ENCODE data around the gene CBX2.
"Not testable (repeated sequence)": the region's sequence is repeated elsewhere in the genome, so short reads cannot be mapped to it uniquely, and the experiment has no call there.

Gene CBX2

DNA sequence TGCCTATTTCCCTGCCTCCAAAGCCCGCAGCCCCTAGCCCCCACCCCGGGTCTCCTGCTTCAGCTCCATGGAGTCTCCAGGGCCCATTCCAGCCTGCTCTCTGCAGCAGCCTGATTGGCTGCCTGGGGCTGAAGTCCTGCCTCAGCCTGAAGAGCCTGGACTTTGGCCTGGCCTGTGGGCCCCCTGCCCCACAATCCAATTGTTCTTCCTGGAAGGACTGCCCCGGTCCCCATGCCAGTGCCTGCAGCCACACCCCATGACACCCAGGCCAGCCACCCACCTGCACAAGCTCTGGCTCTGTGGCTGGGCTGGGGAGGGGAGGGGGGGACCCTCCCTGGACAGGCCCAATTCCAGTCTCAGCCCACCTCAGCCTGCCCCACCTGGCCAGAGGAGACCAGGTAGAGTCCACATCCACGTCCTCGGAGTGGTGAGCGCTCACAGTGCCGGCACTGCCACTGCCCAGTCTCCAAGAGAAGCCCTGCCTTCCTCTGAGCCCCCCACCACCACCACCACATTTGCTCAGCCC, 34.9 kb upstream of the CBX2 start:
- no peak for DNase-seq (ENCODE audit: low read depth in 3 of 3)

DNA sequence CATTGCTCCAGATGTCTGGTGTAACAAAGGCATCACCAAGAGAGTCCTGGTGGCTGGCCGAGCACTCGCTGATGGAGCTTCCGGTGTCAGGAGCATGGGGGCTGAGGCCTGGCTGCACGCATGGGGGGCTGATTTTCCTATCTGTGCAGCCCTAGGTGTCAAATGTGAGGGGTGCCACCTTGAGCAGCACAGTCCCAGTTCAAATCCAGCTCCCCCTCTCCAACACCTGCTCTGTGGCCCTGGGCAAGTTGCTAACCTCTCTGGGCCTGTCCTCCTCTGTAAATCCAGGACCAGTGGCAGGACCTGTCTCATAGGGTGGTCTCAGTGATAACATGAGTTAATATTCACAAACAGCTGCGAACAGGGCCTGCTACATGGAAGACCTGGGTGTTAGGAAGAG, 34.3 kb upstream of the CBX2 start:
- no peak for DNase-seq (ENCODE audit: low read depth in 3 of 3)

DNA sequence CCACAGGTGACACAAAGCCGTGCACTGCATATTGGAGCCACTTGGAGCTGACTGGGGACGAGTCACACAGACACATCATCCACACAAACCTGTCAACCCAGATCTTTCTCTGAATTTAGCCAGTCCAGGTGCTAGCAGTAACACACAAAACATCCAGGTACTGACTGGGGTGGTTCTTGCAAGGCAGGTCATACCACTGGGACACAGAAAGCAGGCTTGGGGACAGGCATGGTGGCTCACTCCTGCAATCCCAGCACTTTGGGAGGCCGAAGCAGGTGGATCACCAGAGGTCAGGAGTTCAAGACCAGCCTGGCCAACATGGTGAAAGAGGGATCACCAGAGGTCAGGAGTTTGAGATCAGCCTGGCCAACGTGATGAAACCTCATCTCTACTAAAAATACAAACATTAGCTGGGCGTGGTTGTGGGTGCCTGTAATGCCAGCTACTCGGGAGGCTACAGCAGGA, 32.3 kb upstream of the CBX2 start:
- DNase-seq (ENCODE audit: low read depth in 3 of 3) = no peak

DNA sequence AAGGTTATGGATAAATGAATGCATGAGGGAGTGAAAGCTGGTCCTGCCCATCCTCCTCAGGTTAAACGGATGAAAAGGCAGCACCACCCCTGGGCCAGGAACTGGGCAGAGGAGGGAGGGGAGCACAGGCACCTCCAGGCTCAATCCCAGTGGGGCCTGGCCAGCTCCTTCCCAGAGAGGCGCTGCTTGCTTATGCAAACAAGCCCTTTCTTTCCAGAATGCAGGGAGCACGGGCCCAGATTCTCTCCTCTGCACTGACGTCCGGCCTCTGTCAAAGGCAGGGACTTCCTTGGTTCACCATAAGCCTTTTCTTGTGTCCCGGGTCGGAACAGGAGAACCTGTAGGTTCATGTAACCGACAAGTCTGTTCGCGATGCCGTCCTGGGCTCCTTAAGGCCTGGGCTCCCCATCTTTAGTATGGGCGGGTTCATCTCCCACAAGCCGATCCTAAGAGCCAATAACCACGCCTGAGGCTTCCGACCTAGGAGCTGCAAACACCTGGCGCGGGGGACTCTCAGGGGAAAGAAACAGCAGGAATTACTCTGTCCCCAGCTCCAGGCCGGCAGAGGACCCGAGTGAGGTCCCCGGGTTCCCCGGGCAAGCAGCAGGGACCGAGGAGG, 30.9 kb upstream of the CBX2 start:
- DNase-seq (ENCODE audit: low read depth in 3 of 3) = no peak

DNA sequence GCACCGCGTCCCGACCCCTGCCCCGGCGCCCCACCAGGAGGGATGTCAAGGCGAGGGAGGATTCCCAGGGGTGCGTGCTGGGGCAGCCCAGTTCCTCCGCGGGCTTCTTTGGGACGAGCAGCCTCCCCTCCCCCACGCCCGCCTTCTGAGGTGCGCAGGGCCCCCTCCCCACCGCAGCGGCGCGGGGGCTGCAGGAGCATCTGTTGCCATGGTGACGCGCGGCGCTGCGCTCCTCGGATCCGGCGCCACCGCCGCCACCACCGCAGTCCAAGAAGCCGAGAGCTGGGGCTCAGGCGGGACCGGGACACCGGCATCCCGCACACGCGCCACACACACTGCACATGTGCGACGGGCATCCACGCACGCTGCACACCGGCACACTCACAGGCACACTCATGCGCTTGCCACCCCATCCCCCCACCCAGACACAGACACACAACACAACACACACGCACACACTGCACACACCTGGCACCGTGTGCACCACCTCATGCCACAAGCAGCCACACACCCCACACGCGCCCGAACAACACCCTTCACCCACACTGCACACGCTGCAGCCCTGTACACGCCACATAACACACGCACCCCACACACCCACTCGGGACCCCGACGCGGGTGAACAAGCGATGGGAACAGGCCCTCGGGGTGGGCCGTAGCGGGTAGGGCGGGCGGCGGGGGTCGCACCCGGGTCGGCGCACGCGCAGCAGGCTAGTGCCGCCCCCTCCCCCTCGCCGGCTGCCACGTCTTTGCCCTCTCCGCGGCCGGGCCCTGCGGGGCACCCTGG, 30.2 kb upstream of the CBX2 start:
- DNase-seq (ENCODE audit: low read depth in 3 of 3) = no peak

DNA sequence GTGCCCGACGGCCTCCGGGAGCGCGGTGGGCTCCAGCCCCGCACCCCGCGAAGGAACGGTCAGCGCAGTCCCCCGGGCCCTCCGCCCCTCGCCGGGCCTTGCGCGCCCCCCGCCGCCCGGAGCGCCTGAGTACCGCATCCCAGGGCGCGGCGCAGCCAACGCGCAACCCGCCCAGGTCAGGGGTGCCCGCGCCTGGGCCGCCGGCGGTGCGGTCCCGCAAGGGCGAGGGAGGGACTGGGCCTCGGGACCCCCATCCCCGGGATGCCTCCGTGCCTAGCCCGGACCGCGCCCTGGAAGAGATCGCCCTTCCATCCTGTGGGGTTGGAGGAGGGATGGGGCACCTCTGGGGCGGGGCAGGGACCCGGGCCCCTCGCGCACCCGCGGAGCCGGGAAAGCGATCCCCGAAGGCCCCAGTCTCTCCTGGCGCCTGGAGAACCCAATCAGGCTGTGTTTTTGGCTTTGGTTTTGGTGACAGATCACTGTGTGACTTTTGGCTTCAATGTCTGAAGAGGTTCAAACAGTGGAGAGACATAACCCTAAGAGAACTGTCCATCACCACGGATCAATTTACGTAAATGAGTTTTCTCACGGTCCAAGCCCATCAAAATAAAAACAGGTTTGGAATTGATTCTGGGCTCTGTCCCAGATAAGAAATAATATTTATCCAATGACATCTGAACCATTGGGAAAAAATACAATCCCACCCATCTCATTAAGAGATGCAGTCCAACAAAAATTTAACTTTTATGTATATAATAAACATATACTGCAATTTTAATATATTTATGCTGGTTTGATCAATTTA, 29.5 kb upstream of the CBX2 start:
- DNase-seq (ENCODE audit: low read depth in 3 of 3) = no peak

DNA sequence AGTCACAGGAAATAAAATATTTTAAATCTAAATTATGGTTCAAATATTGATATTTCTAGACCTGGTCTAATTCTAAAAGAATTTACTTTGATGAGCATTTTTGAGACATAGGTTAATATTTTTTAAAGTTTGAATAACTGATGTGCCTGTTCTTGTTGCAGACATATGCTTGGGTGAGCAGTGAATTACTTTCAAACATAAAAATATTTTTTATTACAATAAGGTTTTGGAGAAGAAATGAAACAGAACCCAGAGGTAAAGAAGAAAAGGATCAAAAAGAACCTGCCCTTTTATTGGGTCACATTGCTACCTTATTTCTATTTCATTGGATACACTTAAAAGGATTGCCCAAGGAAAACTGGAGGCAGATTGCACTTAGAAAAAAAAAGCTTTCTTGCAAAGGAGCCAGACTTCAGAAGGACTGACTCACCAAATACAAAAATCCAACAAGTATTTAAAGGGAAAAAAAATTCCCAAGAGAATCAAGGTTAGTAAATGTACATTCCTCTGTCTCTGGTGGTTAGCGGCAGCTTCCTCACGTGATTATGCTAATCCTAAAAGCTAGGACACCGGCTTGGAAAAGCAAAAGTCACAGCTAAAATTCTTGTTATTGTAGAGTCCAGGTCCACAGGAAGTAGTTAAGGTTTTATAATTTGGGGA, 28.7 kb upstream of the CBX2 start:
- DNase-seq (ENCODE audit: low read depth in 3 of 3) = no peak

DNA sequence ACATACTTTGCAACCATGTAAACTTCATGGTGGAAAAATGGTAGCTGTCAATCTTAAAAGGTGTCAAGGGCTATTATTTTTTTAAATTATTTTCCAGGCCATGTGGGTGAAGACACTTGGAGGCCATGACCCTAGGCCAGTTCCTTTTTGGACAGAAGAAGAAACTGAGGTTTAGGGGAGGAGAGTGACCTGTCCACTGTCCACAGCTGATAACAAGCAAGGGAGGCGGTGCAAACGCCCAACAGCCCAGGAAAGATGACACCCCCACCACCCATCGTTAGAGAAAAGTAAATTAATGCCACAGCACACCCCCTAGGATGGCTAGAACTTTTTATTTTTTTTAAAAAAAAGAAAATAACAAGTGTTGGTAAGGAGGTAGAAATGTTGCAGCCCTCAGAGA, 28.0 kb upstream of the CBX2 start:
- no peak for DNase-seq (ENCODE audit: low read depth in 3 of 3)

DNA sequence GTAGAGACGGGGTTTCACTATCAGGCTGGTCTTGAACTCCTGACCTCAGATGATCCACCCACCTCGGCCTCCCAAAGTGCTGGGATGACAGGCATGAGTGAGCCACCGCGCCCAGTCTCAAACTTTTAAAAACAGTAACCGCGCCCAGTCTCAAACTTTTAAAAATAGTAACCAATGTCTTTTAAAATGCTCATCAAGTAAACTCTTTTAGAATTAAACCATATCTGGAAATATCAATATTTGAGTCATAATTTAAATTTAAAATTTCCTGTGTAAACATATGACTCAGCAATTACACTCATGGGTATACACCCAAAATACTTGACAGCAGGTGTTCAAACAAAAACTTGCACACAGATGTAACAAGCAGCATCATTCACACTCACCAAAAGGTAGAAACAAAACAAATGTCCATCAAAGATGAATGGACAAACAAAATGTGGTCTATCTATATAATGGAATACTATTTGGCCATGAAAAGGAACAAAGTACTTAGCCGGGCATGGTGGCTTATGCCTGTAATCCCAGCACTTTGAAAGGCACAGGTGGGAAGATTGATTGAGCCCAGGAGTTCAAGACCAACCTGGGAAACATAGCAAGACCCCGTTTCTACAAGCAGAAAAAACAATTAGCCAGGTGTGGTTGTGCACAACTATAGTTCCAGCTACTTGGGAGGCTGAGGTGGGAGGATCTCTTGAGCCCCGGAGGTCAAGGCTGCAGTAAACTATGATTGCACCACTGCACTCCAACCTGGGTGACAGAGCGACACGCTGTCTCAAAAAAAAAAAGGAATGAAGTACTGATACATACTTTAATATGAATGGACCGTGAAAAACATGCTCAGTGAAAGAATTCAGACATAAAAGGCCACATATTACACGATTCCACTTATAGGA, 27.1 kb upstream of the CBX2 start:
- DNase-seq (ENCODE audit: low read depth in 3 of 3) = no peak

DNA sequence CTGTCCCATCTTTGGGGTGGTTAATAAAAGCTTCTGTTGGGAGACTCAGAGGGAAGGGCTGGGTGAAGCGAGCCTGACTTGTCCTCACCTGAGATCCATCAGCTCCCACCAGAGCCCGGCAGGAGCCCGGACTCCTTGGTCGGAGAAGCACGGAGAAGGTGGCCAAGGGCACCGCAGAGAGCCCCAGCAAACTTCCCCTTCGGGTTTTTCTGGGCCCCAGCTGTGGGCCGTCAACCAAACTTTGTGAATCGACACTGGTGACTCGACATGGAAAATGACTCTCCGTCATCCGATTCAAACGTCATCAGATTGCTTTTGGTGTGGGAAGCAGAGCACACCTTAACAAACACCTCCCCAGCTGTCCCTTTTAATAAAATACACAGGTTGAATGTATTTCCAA, 25.8 kb upstream of the CBX2 start:
- DNase-seq (ENCODE audit: low read depth in 3 of 3) = peak in 2 of 3 donors; percentile 15 to 18

DNA sequence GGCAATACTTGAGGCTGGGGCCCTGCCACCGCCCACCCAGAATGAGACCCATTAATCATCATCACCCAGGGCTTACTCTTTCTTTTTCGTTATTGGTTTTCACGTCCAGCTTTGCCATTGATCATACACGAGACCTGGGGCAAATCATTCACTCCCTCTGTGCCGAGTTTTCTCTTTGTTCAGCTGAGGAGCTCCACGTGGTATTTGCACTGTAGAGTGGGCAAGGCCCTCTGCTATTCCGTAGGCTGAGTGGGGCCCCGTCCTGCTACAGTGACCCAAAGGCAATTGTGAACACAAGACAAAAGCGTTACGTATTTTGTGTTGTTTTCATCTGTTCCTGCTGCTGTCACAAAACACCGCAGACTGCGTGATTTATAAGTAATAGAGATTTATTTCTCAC, 23.6 kb upstream of the CBX2 start:
- no peak for DNase-seq (ENCODE audit: low read depth in 3 of 3)

DNA sequence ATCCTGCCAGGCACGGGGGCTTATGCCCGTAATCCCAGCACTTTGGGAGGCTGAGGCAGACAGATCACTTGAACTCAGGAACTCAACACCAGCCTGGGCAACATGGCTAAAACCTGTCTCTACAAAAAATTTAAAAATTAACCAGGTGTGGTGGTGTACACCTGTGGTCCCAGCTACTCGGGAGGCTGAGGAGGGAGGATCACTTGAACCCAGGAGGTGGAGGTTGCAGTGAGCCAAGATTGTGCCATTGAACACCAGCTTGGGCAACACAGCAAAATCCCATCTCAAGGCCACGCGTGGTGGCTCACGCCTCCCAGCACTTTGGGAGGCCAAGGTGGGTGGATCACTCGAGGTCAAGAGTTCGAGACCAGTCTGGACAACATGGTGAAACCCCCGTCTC, 23.0 kb upstream of the CBX2 start:
- not testable (repeated sequence) for DNase-seq (ENCODE audit: low read depth in 3 of 3)

DNA sequence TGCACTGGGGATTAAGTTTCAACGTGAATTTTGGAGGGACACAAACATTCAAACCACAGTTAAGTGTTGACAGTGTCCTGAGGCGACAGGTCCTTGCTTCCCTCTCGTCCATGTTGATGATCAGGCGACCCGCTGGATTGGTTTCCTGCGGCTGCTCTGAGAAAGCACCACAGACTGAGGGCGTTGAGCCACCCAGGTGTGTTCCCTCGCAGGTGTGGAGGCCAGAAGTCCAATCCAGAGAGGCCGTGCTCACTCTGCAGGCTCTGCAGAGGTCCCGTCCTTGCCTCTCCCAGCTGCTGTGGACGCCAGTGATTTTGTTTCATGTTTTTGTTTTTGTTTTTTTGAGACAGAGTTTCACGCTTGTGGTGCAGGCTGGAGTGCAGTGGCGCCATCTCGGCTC, 22.4 kb upstream of the CBX2 start:
- DNase-seq (ENCODE audit: low read depth in 3 of 3) = no peak

DNA sequence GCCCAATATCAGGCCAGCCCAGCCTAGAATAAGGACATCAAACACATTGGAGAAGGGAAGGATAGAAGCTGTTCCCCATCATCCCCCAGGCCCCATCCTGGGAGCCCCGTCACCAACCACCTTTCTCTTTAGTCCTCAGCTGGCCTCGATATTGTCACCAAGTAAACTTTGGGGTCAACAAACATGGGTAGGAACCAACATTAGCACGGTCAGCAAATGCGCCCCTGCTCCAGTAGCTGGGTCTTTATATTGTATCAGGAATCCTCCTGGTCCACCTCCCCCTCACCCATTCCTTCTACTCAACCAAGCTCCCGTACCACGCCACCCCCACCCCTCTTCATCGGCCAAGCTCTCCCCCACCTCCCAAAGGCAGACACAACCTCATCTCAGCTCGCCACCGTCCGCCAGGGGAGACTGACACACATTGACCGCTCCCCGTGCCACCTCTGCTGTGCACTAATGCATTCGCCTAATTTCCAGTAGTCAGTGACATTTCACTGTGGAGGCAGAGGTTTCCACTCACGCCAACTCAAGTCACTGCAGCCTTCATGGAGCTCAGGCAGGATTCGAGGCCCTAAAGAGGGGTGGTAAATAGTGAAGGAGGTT, 20.7 kb upstream of the CBX2 start:
- DNase-seq (ENCODE audit: low read depth in 3 of 3) = no peak

DNA sequence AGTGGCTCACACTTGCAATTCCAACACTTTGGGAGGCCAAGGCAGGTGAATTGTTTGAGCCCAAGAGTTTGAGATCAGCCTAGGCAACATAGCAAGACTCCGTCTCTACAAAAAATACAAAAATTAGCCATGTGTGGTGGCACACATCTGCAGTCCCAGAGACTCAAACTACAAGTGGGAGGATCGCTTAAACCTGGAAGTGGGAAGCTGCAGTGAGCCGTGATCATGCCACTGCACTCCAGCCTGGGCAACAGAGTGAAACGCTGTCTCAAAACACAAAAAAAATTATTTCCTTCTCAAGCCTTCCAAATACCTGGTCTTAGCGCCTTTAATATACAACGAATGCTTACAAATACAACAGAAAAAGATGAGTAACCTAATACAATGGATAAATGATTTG, 19.7 kb upstream of the CBX2 start:
- DNase-seq (ENCODE audit: low read depth in 3 of 3) = no peak

DNA sequence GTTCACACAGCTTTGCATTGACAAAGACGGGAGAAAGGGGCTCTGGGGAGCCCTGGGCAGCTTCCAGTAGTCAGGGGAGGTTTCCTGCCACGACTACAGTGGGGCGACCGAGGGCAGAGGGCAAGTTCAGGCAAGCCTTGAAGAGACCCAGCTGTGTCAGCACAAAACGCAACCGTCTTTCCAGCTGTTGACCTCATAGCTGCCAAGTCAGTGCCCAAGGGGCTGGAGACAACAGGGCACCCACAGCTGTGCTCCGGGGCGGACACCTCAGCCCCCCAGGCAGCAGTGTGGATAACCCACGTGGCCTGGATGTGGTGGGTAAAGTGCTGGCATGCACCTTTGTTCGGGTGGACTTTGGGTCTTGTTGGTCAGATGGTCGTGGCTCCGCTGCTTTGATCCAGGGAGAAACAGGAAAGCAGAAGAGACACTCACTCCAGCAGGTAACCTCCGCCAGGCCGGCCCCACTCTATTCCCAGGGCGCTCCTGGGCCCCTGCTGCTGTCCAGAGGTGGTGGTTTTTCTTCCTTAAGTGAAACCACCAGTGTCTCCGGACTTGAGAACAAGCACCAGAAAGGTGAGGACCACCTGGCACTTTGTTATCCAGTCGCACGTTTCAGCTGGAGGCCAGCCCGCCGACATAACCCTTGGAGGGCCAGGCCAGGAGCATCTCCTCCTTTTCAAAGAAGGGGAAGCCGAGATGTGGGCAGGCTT, 17.6 kb upstream of the CBX2 start:
- no peak for DNase-seq (ENCODE audit: low read depth in 3 of 3)

DNA sequence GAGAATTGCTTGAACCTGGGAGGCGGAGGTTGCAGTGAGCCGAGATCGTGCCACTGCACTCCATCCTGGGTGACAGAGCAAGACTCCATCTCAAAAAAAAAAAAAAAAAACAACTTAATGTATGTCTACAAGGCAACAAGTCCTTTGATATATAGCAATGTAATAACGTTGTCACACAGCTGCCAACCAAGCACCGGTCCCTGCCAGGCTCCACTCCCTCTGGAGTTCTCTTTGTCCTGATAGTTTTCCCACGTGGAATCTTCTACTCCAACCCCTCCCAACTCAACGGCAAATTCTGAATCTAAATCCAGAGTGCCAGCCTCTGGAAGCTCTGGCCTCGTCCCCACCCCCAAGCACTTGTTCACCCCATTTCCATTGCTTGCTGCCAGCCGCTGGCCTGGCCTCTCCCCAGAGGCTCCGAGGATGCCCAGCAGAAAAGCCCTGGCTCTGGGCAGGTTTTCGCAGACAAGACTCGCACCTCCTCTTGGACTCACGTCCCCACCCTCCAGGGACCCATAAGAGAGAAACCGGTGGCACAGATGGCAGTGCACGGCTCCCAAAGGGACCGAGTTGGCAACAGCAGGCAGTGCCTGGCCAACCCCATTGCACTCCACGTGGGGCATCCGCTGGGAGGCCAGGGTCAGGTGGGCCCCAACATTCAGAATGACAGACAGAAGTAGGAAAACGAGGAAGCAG, 15.9 kb upstream of the CBX2 start:
- no peak for DNase-seq (ENCODE audit: low read depth in 3 of 3)

DNA sequence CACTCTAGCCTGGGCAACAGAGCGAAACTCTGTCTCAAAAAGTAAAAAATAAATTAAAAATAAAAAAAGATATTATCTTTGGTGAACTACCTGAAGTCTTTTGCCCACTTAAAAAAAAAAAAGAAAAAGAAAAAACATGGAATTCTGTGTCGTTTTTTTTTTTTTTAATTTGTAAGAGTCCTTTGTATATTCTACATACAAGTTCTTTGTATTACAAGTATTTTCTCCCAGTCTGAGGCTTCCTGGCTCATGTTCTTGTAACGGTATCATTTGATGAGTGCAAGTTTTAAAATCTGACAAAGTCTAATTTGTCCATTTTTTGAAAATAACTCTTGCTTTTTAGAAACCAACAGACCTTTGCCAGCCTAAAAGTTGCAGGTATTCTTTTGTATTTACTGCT, 12.2 kb upstream of the CBX2 start:
- no peak for DNase-seq (ENCODE audit: low read depth in 3 of 3)
